GM10248 (cell line): ENCODE measurements around the gene CARD11.

Source experiments
- CTCF ChIA-PET: fragments of 300-600 bp; sonication (Branson Sonifier 250); formaldehyde crosslinking; extraction: SDS; loops from one replicate; lab custom pipeline; 2021; ENCODE audit warnings: antibody characterized with exemption; lab: Yijun Ruan, JAX
- POLR2A ChIA-PET: fragments of 350-650 bp; sonication (Branson Sonifier 250); formaldehyde crosslinking; extraction: SDS; loops from one replicate; lab custom pipeline; 2020; ENCODE audit warnings: antibody characterized with exemption; lab: Yijun Ruan, JAX
- DNase-seq: peaks from one replicate; pipeline ENCODE4 v3.0.0; 2012; ENCODE audit errors: extremely low spot score
- CTCF ChIP-seq: IDR thresholded peaks from 2 replicates; pipeline ENCODE4 v1.5.1; 2012; ENCODE audit warnings: mild to moderate bottlenecking, low read depth; ENCODE audit errors: extremely low read depth, missing control alignments, control extremely low read depth

CARD11 gene

DNA sequence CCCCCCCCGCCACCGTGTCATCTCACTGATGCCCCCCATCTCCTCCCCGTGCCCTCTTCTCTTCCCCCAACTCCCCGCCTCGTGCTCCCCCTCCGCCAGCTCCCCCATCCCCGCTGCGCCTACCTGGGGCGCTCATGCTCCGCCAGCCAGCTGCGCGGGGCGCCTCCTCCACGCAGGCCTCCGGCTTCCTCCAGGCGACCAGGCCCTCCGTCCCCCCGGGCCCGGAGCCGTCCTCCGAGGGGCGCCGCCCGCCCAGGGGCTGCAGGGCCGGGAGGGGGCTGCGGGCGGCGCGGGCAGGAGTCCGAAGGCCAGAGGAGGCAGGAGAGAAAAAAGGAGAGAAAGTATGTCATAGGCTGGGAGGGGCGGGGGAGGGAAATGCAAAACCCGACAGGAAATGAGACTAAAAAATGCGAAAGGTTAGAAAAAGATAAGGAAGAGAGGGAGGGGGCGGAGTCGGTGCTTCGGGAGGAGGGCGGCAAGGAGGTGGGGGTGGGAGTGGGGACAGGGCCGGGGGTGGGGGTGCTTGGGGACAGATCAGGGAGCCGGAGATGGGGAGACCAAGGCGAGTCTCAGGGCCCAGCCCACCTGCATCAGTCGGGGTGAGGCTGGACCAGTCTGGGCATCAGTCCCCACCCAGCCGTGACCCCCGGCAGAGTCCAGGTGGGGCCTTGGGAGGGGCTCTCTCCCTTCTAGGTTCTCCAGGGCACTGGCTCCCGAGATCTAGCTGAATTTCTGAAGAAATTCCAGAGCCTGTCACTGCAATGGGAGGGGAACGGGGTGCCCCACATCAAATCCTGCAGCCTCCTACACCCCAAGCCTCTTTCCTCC is at the start of gene CARD11:
TSS of gene CARD11 (minus strand) at position 324 of the 828 bp plus-strand sequence. CDS start 85,361 bp downstream, outside the sequence.
- POLR2A ChIA-PET: interaction anchor here (0.5 kb wide), 1 partner anchor 79 kb away, joined by 4 read pairs; no protein-coding TSS in a partner anchor
- peak; percentile 31 for TF ChIP-seq CTCF
- DNase-seq: peak; percentile 74
- CTCF ChIA-PET: interaction anchor here (1.3 to 3.3 kb wide), 5 partner anchors 11 to 40 kb away, joined by 3 to 20 read pairs (median 7); no protein-coding TSS in a partner anchor

DNA sequence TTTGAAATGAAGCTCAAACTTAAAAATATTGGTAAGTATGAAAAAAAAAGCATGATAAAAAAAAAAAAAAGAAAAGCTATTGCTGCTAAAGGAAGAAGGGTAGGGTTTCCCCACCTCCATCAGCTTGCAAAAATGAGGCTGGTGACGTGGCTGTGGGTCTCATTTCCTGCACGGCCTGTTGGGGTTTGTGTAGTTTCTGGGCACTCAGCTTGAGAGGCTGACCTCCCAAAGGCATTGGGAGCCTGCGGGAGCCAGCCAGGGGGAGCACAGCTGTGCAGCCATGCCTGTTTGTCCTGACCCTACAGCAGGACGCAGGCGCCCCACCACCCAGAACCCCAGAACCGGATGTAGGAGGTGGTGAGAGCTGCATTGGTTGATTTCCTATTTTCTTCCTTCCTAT is 48.8 kb upstream of the CARD11 start:
- ChIA-PET POLR2A (interaction anchor here (0.6 to 0.7 kb wide), 2 partner anchors 18 to 327 kb away, joined by 3 to 5 read pairs; no protein-coding TSS in a partner anchor), CTCF (interaction anchor here (0.9 to 6.1 kb wide), 9 partner anchors 8 to 227 kb away, joined by 3 to 33 read pairs (median 5); no protein-coding TSS in a partner anchor)
- no peak for TF ChIP-seq CTCF
- peak; percentile 77 for DNase-seq

DNA sequence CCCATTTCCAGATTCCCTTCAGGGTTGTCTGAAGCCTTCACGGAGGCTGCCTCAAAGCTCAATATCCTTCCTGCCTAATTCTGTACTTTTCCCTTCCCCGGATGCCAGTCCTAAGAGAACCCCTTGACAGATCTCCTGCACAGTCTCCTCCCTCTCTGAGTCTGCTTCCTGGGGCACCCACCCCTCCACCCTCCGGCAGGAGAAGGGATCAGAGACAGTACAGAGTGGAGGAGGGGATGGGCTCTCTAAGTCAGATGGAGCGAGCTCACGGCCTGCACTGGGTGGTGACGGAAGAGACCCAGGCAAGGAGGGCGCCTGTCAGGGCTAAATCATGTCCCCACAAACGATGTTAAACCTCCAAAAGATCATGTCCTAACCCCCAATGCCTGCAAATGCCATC is 48.0 kb upstream of the CARD11 start:
- TF ChIP-seq CTCF: no peak
- CTCF ChIA-PET: interaction anchor here (1.3 to 6.1 kb wide), 8 partner anchors 9 to 226 kb away, joined by 3 to 33 read pairs (median 10); no protein-coding TSS in a partner anchor
- no peak for DNase-seq
- POLR2A ChIA-PET: no interaction called here

DNA sequence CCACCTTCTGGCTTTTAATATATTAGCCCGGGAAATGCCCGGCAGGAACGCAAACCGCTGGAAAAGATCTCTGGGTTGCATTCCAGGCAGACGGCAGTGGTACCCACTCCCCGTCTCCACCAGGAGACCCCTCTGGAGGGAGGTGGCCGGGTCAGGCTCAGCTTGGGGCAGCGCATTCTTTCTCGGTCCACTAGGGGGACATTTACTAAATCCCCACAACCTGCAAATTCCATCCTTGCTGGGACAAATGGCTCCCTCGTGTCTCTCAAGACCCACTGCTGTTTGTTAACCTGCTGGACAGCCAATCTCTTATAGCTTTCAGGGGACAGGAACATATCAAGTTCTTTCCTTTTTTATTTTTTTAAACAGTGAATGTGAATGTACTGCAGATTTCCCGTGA is 45.8 kb upstream of the CARD11 start:
- POLR2A ChIA-PET: no interaction called here
- TF ChIP-seq CTCF: peak; percentile 43
- CTCF ChIA-PET: interaction anchor here (0.9 to 6.1 kb wide), 13 partner anchors 9 to 390 kb away, joined by 3 to 33 read pairs (median 6); no protein-coding TSS in a partner anchor
- DNase-seq: no peak

DNA sequence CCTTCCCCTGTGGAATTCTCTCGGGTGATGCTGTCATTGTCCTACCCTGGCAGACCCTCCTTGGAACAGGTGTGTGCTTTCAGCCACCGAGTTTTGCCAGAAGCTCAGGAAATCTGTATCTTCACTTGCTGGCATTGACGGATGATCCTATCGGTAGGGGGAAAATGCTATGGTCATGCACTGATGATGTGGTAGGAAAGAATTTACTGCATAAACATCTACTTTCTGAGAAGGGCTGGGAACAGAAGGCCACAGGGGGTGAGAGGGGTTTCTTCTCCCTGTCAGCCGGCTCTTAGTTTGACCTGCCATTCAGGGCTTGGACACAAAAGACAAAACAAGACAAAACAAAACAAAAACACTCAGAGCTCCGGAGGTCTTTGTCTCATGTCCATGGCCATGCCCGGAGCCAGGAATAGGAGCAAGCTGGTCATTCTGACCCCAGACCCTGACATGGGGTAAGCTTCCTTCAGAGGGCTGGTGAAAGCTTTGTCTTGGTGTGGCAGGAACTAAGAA is 43.6 kb upstream of the CARD11 start:
- CTCF ChIA-PET: interaction anchor here (1.0 to 6.1 kb wide), 4 partner anchors 13 to 223 kb away, joined by 3 to 33 read pairs (median 6); no protein-coding TSS in a partner anchor
- no peak for TF ChIP-seq CTCF
- DNase-seq: no peak
- POLR2A ChIA-PET: no interaction called here

GRCh38 chr7:3083350-3083749 is 39.7 kb upstream of the CARD11 start:
- CTCF ChIA-PET: interaction anchor here (0.6 to 1.1 kb wide), 4 partner anchors 11 to 71 kb away, joined by 3 to 6 read pairs (median 3); no protein-coding TSS in a partner anchor
- no peak for DNase-seq

More at GRCh38 chr7:3083350-3083749, 39.7 kb upstream of the CARD11 start:
- POLR2A ChIA-PET: no interaction called here
- no peak for TF ChIP-seq CTCF
